Measurements from ENCODE around the gene RAD51B. TPM values are rescaled to one million over a fixed set of nuclear protein-coding genes. Genes with fewer than 3 reads are reported as not detected.
"Not testable (repeated sequence)": the region's sequence is repeated elsewhere in the genome, so short reads cannot be mapped to it uniquely, and the experiment has no call there.

The RAD51B gene
- total RNA-seq, 1 experiment from 2014 or later = 8.5 TPM

DNA sequence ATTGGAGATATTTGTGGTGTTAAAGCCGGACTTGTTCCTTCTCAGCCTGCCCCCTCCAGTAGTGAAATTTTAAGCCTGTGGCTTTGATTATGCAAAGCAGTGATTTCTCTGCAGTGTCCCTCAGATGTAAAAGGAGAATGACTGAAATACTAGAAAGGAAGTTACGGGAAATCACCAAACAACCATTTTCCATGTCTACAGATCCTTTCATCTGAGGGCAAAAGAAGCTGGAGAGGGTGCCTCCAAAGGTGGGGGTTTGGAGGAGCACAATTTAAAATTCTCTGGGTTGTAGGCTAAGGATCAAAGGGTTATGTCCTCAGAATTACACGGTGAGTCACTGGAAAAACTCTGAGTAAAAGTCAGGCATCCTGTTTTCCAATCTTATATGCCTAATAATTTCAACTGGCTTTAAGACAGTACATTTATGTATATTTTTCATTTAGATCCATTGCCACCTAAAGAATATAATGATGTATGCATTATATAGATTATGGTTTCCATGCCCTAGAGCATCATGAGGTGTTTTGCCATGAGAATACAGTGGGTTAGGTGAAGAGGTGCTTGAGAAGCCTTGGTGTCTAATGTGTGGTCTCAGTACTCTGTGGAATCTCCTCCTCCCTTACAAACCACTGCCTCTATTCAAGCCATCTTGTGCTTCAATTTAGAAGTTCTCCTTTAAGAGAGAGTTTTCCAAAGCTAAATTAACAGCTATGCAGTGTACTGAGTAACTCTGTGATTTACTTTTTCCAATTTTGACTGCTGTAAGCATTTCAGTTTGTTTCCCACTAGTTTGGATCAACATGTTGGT lies 362.1 kb downstream of the RAD51B start:
- in situ Hi-C loops (cut with HindIII; ENCODE audit: low pct_unique_long_range_greater_than_20kb, low sequenced_read_pairs) = no loop called here
- H3K4me1 ChIP-seq (ENCODE audit: control insufficient read depth, insufficient read depth, low read length) = no peaks in the 10 kb centered on the region
- H3K36me3 ChIP-seq (ENCODE audit: control insufficient read depth, insufficient read depth, low read length) = no peaks in the 10 kb centered on the region
- no peaks in the 10 kb centered on the region for H3K9me3 ChIP-seq (ENCODE audit: control insufficient read depth, insufficient read depth, low read depth, low read length)
- peak overlapping the region; percentile 70; the same call in 1 of the 2 replicates for H3K27ac ChIP-seq (ENCODE audit: low read length)
- no TSS peak for BruUV-seq (replicated peaks)
- POLR2A ChIA-PET = no interaction called here
- ATAC-seq (peak; percentile 82), DNase-seq (ENCODE audit: low read depth, low spot score) (no peak)
- H3K4me3 ChIP-seq (ENCODE audit: low read depth in 2 of 2, low read length in 2 of 2) = no peak overlapping the region
- CTCF ChIA-PET = interaction anchor here (0.6 kb wide), 1 partner anchor 93 kb away, joined by 4 read pairs; no protein-coding TSS in a partner anchor
- H3K27me3 ChIP-seq (ENCODE audit: control insufficient read depth, insufficient read depth, low read length) = no peaks in the 10 kb centered on the region
- no peak for TF ChIP-seq POLR2AphosphoS5 (IDR thresholded peaks at IDR 0.05; ENCODE audit: low read depth, low read length)
- TF ChIP-seq SIN3A (IDR thresholded peaks at IDR 0.05; ENCODE audit: borderline replicate concordance, insufficient read depth, low read depth, low read length) = no peak
- TF ChIP-seq, protein P1, sequence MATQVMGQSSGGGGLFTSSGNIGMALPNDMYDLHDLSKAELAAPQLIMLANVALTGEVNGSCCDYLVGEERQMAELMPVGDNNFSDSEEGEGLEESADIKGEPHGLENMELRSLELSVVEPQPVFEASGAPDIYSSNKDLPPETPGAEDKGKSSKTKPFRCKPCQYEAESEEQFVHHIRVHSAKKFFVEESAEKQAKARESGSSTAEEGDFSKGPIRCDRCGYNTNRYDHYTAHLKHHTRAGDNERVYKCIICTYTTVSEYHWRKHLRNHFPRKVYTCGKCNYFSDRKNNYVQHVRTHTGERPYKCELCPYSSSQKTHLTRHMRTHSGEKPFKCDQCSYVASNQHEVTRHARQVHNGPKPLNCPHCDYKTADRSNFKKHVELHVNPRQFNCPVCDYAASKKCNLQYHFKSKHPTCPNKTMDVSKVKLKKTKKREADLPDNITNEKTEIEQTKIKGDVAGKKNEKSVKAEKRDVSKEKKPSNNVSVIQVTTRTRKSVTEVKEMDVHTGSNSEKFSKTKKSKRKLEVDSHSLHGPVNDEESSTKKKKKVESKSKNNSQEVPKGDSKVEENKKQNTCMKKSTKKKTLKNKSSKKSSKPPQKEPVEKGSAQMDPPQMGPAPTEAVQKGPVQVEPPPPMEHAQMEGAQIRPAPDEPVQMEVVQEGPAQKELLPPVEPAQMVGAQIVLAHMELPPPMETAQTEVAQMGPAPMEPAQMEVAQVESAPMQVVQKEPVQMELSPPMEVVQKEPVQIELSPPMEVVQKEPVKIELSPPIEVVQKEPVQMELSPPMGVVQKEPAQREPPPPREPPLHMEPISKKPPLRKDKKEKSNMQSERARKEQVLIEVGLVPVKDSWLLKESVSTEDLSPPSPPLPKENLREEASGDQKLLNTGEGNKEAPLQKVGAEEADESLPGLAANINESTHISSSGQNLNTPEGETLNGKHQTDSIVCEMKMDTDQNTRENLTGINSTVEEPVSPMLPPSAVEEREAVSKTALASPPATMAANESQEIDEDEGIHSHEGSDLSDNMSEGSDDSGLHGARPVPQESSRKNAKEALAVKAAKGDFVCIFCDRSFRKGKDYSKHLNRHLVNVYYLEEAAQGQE (IDR thresholded peaks at IDR 0.05; ENCODE audit: insufficient read depth in 1 of 2, low read depth in 2 of 2, low read length in 1 of 2) = no peak
- TF ChIP-seq, protein P2, sequence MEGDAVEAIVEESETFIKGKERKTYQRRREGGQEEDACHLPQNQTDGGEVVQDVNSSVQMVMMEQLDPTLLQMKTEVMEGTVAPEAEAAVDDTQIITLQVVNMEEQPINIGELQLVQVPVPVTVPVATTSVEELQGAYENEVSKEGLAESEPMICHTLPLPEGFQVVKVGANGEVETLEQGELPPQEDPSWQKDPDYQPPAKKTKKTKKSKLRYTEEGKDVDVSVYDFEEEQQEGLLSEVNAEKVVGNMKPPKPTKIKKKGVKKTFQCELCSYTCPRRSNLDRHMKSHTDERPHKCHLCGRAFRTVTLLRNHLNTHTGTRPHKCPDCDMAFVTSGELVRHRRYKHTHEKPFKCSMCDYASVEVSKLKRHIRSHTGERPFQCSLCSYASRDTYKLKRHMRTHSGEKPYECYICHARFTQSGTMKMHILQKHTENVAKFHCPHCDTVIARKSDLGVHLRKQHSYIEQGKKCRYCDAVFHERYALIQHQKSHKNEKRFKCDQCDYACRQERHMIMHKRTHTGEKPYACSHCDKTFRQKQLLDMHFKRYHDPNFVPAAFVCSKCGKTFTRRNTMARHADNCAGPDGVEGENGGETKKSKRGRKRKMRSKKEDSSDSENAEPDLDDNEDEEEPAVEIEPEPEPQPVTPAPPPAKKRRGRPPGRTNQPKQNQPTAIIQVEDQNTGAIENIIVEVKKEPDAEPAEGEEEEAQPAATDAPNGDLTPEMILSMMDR (IDR thresholded peaks at IDR 0.05) = no peak
- no peak for TF ChIP-seq TCF7L2 (IDR thresholded peaks at IDR 0.05; ENCODE audit: low read depth, low read length)
- intact Hi-C loops (cut with micrococcal nuclease; ENCODE audit: unreplicated experiment) = no loop called here

DNA sequence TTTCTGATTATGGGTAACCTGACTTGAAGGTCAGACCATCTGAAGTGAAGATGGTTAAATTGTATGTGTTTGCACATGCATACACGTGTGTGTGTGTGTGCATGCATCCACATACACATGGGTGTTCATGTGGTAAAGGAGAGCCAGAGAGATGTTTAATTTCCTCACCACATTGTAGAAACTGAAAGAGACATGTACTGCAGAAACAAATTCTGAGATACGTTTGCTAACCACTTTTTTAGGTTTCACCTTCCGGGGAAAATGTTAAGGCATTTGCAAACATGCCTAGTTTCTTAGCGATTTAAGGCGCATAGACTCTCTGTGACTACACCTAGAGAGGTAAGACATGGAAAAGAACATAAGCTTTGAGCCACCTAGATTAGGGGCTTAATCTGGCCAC lies 362.9 kb downstream of the RAD51B start:
- no peaks in the 10 kb centered on the region for H3K9me3 ChIP-seq (ENCODE audit: control insufficient read depth, insufficient read depth, low read depth, low read length)
- DNase-seq (ENCODE audit: low read depth, low spot score) = no peak
- H3K27ac ChIP-seq (ENCODE audit: low read length) = peak overlapping the region; percentile 70; the same call in 1 of the 2 replicates
- intact Hi-C loops (cut with micrococcal nuclease; ENCODE audit: unreplicated experiment) (no loop called here), in situ Hi-C loops (cut with HindIII; ENCODE audit: low pct_unique_long_range_greater_than_20kb, low sequenced_read_pairs) (no loop called here)
- no peaks in the 10 kb centered on the region for H3K4me1 ChIP-seq (ENCODE audit: control insufficient read depth, insufficient read depth, low read length)
- TF ChIP-seq SIN3A (IDR thresholded peaks at IDR 0.05; ENCODE audit: borderline replicate concordance, insufficient read depth, low read depth, low read length) (no peak), TCF7L2 (IDR thresholded peaks at IDR 0.05; ENCODE audit: low read depth, low read length) (no peak), POLR2AphosphoS5 (IDR thresholded peaks at IDR 0.05; ENCODE audit: low read depth, low read length) (no peak)
- TF ChIP-seq, protein P2 (IDR thresholded peaks at IDR 0.05) = no peak
- TF ChIP-seq, protein P1 (IDR thresholded peaks at IDR 0.05; ENCODE audit: insufficient read depth in 1 of 2, low read depth in 2 of 2, low read length in 1 of 2) = no peak
- no peak for ATAC-seq
- no peaks in the 10 kb centered on the region for H3K27me3 ChIP-seq (ENCODE audit: control insufficient read depth, insufficient read depth, low read length)
- H3K4me3 ChIP-seq (ENCODE audit: low read depth in 2 of 2, low read length in 2 of 2) = no peak overlapping the region
- BruUV-seq (replicated peaks) = no TSS peak
- ChIA-PET POLR2A (interaction anchor here (0.7 kb wide), 1 partner anchor 104 kb away, joined by 3 read pairs; no protein-coding TSS in a partner anchor), CTCF (no interaction called here)
- no peaks in the 10 kb centered on the region for H3K36me3 ChIP-seq (ENCODE audit: control insufficient read depth, insufficient read depth, low read length)

DNA sequence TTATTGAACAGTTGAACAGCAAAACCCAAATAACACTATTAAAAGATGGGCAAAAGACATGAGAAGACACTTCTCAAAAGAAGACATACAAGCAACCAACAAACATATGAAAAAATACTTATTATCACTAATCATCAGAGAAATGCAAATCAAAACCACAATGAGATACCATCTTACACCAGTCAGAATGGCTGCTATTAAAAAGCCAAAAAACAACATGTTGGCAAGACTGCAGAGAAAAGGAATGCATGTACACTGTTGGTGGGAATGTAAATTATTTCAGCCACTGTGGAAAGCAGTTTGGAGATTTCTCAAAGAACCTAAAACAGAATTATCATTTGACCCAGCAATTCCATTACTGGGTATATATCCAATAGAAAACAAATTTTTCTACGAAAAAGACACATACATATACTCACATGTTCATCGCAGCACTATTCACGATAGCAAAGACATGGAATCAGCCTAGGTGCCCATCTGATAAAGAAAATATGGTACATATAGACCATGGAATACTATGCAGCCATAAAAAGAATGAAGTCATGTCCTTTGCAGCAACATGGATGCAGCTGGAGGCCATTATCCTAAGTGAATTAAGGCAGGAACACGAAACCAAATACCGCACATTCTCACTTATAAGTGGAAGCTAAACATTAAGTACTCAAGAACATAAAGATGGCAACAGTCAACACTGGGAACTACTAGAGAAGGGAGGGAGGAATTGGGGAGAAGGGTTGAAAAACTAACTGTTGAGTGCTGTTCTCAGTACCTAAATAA lies 367.1 kb downstream of the RAD51B start:
- not testable (repeated sequence) for BruUV-seq (replicated peaks)

More for the DNA sequence above, 367.1 kb downstream of the RAD51B start:
- H3K36me3 ChIP-seq (ENCODE audit: control insufficient read depth, insufficient read depth, low read length); H3K9me3 ChIP-seq (ENCODE audit: control insufficient read depth, insufficient read depth, low read depth, low read length); POLR2A ChIA-PET; H3K4me1 ChIP-seq (ENCODE audit: control insufficient read depth, insufficient read depth, low read length); H3K27ac ChIP-seq (ENCODE audit: low read length); ATAC-seq; intact Hi-C loops (cut with micrococcal nuclease; ENCODE audit: unreplicated experiment); H3K4me3 ChIP-seq (ENCODE audit: low read depth in 2 of 2, low read length in 2 of 2); CTCF ChIA-PET; in situ Hi-C loops (cut with HindIII; ENCODE audit: low pct_unique_long_range_greater_than_20kb, low sequenced_read_pairs); H3K27me3 ChIP-seq (ENCODE audit: control insufficient read depth, insufficient read depth, low read length); DNase-seq (ENCODE audit: low read depth, low spot score): not testable (repeated sequence)
